Measurements from ENCODE around the gene DTNA.
"Not testable (repeated sequence)": the region's sequence is repeated elsewhere in the genome, so short reads cannot be mapped to it uniquely, and the experiment has no call there.

The DTNA gene

DNA sequence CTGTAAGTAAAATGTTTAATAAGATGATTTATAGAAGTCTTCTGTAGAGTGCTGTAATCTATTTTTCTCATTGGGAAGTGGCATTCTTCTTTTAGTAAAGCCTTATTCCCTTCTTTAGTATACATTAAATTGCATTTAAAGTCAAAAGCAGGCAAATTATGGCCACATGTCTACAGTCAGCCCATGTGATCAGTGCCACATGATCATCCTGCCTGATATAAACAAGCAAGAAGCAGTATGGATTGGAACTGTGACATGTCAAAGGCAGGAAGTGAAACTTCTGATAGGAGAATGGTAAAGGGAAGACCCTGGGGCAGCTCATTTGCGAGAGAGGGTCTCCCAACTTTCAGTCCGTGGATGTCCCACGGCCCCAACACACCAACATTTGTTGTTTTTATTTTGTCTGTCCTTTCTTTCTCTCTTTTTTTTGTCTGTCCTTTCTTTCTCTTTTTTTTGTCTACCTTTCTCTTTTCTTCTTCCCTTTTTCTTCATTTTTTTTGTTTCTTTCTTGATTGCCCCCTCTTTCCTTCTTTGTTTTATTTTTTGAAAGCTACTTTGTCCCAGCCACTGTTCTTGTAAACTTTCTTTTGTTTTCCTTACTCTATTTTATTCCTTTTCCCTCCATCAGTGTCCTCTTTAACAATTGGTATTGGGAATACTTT is 154.9 kb downstream of the DTNA start:
- DNase-seq: no peak

DNA sequence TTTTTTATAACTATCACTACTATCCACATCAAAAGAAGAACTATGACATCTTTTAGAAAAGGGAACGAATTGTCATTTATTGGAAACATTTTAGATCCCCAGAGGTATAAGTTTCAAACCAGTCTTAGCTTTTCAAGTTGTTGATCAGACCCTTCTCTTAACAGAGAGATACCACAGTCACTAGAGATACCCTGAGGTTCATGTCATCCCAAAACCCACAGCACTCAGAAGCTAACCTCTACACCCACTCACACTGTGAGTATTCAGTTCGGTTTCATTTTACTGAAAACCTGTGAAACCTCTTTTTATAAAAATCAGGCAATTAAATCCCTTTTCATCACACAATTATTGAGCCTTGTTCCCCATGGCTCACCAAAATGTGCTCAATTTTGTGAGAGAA is 156.2 kb downstream of the DTNA start:
- no peak for DNase-seq

DNA sequence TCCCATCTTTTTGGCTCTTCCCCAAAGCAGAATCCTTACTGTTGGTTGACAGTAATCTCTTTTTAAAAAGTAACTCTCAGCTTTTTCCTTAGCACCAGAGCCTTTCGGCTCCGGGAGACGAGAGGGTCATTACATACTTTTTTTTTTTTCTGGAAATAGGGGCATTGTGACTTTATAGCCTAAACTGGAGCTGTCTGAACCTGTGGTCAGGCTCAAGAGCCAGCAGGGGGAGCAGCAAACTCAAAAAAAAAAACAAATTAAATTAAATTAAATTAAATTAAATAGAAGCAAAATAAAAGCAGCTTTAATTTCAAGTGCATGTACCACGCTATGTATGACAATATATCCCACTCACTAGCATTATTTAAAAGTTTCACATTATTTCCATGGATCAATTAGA is 156.6 kb downstream of the DTNA start:
- no peak for DNase-seq

DNA sequence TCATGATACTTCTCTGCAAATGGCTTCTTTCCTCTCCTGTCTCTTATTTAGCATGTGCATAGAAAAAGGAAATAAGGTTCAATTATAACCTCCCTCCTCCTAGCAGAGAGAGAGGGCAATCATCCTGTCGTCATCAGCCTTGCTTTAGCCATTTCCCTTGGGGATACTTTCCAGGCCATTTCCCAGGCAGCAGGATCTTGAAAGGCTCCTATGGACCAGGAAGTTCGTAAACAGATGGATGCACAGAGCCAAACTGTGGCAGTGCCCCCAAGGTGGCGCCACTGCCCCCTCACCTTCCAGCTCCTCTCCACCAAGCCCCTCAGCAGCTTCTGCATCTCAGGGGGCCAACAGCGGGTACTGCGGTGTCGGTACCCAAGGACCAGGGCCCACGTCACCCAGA is 157.4 kb downstream of the DTNA start:
- DNase-seq: no peak

DNA sequence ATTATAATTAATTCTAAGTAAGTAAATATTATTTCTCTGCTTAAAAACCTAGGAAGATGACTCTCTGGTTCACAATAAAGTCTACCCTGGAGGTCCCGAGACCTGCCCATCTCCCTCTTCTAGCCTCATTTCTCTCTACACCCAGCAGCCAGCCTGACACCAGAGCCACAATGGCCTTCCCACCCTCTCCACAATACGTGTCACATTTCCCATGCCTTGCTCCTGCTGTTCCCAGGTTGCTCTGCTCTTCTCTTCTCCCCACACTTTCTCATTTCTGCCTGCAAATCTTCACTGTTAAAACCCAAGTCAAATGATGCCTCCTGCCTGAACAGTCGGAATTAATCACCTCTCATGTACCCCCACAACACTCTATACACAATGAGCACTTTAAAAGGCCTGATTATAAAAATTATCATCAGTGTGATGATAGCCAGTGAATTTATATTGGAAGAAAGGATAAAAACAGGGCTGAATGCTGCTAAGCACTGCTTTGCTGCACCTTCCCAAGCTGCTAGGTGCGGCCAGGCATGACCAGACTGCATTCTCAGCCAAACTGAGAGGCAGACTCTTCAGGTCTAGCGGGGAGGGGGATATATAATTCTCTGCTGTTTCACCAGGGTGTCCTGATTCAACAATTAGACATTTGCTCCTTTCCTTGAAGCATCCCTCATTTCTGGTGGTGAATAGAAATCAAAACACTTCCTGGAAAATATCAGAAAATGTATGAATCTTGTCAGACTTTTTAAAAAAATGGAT is 160.6 kb downstream of the DTNA start:
- no peak for DNase-seq

DNA sequence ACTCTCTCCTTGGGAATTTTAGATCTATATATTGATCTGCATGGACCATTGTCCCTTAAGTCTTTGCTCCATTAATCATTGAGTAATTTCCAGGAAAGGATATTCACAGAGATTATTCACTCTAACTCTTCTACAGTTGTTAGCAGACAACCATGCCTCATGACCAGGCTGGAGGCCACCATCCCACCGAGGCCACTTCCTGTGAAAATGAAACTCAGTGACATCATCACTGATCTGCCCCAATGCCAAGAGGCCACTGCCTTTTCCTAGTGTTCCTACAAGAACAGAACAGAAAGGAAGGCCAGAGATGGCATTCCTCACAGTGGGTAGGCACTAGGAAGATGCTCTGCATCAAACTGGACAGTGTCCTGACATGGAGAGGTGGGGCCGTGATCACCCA is 161.3 kb downstream of the DTNA start:
- no peak for DNase-seq

DNA sequence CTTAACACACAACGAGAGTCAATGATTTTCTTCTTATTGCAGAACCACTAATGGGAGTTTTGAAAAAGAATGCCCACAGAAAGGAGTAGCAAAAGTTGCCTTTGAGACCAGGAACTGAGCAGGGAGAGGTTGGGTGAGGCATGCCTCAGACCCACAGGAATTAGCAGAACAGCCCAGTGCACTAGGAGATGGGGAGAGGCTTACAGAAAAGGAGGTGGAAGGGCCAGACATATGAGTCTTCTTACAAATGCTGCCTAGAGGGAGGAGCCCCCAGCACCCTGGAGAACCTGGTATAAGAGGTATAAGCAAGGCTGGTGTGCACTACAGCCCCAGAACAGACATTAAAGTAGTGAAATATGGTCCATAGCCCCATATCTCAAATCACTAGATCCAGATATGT is 162.0 kb downstream of the DTNA start:
- DNase-seq: no peak

DNA sequence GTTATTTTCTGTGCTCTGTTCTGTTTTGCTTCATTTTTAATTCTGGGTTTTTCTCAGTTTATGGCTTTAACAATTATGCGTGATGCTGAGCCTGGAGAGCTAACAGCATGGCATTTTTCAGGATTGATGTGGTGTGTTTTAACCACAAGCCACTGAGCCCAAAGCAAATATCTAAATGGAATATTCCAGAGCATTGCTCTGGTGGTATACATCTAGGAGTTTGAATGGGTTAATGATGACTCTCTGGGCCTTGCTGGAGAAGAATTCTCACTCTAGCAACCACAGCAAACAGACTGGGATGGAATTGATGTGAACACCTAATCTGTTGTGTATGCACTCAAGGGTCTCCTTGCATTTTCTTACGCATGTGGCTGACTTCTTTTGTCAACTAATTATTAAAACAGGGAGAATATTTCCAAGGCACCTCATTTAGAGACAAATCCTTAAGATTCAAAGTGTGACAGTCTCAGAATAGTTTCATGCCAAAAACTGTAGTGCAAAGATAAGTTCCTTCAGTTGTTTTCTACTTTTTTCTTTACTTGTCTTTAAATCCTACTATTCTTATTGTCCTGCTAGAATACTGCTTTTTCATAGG is 164.0 kb downstream of the DTNA start:
- DNase-seq: no peak

DNA sequence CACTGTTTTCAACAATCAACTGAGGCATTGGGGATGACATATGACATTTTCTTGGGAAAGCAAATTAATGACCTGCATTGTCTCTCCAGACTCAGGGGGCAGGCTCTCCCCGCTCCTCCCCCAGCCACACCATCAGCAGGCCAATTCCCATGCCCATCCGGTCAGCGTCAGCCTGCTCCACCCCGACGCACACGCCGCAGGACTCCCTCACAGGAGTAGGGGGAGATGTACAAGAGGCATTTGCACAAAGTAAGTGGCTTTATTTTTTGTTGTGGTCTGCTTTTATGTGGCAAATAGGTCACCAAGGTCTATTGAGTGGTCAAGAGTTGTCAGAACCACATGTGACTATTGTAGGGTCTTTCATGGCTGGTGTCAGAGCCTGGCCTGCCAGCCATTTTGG is 165.1 kb downstream of the DTNA start:
- no peak for DNase-seq

DNA sequence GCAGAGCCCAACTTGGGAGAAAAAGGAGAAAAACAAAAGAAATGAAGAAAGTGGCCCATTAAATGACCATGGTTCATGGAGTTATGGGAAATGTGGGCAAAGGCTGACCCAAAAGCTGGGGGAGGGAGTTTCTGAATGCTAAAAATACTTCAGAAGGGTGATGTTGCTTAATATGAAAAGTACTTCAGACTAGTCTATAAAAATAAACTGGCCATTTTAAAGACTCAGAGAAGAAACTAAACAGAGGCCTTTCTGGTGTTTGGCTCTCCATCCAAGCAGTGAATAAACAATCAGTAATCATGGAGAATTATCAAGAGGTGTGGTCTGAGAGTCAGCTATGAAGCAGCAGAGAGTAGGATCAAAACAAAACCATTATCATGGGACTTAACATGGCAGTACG is 170.3 kb downstream of the DTNA start:
- DNase-seq: no peak

DNA sequence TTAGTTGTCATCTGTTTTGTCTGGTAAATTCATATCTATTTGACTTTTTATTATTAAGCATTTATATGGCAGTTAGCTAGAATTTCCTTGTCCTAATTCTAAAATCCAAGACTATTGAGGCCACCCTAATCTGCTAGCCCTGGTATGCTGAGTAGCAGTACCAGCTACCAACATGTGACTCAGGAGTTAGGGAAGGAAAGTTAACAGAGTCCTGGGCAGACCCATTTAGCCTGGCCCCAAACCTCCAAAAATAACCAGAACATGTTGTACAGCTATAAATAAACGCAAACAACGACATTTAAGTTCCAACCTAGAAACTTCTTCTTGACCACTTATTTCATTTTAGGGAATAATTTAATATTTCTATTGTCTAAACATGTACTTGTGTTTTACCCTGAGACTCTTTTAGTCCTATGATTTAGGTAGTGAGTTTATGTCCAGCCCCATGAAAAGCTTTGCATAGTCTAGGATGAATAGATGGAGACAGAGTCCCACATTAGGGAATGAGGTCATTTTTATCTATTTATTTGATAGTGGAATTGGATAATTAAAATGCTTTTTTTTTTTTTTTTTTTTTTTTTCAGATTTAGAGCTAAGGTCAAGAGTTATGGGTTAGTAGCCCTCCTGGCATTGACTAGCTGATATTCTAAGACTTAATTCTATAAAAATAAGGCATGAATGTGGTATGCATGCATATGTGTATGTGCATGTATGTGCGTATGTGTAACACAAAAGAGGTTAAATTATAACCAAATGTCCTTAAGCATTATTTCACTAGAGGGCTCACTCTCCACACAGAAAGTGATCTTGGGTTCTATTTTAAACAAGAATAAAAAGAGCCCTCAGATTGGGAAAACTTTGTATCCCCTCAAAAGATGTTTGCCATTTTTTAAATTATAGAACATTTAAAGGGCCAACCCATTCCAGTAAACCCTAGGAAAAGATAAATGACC is 171.1 kb downstream of the DTNA start:
- DNase-seq: no peak

DNA sequence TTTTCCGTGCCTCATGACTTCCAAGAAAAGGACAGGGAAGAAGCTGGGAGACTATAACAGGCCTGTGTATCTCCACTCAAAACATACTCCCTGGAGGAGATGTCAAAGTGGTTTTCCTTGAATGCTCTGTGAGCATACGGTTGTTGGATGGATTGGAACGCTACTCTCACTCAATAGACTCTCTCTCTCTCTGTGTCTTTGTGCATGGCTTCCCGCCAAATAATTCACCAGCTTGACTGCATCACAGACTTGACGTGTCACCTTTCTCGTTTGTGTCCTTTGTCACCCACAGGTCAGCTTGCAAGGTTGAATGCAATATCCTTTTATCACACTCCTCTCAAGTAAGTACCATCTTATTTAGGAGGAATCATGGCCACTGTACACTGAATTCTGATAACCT is 174.3 kb downstream of the DTNA start:
- DNase-seq: no peak

DNA sequence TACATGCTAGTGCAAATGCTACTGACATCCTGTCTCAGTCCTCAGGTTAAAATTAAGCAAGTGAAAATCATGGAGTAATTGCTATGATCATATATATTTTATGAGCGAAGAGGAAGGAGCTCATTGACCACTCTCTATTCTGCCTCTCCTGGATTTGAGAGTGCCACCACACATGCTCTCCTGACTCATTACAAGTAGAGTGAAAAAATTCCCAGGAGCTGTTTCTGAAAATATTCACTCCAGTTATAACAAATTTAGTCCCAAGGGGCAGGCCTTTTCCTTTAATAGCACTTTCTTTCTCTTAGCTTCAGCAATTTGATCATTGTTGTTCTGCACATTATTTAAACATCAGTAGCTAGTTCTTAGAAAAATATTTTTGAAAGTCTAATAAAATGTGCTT is 176.1 kb downstream of the DTNA start:
- DNase-seq: no peak

DNA sequence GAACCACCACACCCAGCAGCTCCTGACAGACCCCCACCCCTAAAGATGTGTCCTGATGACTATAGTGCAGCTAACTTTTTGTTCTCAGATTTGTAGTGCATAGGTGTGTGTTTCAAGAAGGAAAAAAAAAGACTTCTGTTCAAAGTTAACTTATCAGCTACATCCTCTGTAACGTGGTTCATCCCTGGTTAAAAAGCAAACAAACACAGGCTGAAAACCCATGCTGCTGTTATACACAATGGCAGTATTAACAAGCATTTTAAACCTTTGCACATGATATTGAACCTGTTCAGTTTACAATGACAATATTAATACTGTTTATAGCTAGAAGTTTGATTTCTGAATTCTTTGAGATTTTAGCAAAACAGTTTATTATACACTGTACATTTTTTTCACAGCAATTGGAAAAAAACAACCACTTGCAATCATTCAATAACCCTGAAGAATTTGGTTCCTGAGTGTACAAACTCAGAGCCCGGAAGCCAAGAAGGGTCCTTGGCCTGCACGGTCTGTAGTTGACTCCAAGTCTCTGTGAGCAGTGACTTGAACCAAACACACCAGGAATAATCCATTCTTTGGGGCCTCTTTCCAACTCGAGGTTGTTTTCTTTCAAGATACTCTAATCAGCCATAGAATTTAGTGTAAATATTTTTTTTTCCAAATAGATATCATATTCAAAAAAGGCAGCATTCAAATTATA is 177.9 kb downstream of the DTNA start:
- DNase-seq: no peak

DNA sequence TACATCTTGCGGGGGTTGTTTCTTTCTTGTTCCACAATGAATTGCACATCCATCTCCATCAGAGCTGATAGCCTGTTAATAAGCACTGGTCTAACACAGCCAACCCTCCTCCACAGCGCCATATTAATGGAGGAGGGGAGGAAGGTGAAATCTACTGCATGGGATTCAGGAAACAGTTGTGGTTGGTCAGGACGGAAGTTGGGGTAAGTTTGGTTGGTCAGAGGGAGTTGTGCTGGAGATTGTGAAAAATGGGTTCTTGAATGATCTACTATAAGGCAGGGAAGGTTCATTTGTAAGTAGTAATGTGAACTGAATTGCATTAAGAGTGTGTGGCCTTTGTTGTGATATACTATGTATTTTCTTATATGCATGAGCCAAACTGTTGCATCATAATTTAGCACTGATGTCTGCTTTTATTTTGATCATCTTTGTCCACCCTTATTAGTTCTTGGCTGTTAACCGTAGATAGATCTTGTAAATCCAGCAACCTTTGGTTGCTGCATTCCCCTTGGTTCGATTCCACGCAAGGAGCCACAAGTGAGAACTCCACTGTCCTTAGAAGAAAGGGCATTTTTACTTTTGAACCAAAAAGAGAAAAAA is 180.5 kb downstream of the DTNA start:
- no peak for DNase-seq

DNA sequence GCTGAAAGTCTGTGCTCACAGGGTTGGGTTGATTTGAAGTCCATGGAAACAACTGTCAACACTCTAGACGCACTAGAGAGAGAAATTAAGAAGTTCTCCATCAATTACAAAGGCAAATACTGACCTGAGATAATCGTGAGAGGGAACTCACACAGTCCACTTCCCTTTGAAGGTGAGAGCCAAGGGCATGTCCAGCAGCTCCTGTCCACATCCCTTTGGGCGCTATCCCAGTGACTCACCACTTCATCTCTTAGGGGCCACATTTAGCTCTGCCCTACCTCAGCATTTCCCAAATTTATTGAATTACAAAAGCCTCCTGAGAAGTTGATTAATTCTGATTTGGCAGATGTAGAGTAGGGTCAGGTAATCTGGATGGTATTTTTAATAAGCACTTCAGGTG is 182.3 kb downstream of the DTNA start:
- no peak for DNase-seq

DNA sequence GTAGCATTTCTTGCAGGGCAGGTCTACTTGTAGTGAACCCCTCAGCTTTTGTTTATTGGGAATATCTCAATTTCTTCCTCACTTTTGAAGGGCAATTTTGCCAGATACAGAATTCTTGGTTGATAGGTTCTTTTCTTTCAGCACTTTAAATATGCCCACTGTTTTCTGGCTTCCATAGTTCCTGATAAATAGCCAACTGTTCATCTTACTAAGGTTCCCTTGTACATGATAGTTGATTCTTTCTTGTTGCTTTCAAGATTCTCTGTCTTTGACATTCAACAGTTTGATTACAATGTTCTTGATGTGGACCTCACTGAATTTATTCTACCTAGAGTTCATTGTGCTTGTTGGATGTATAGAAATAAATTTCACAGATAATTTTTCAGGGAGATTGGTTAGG is 183.1 kb downstream of the DTNA start:
- DNase-seq: no peak

DNA sequence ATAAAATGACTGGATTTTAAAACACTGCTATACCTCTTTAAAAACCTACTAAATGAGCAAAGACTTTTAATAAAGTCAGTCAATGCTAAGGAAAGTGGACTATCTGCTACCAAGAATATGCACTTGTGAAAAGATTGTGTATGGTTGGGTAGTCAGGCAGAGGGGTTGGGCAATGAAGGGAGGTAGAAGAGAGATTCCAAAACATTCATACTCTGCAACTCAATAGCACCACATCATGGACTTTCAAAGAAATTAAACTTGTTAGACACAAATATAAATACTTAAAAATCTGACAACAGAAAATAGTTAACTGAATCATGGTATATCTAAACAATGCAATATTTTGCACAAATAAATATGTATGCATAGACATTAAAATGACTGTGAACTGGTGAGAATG is 191.2 kb downstream of the DTNA start:
- DNase-seq: no peak

DNA sequence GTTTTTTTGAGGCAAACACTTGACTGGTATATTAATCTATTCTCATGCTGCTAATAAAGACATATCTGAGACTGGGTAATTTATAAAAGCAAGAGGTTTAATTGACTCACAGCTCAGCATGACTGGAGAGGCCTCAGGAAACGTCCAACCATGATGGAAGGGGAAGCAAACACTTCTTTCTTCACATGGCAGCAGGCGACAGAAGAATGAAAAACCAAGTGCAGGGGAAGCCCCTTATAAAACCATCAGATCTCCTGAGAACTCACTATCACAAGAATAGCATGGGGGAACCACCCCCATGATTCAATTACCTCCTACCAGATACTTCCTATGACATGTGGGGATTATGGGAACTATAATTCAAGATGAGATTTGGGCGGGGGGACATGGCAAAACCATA is 194.9 kb downstream of the DTNA start:
- DNase-seq: no peak

DNA sequence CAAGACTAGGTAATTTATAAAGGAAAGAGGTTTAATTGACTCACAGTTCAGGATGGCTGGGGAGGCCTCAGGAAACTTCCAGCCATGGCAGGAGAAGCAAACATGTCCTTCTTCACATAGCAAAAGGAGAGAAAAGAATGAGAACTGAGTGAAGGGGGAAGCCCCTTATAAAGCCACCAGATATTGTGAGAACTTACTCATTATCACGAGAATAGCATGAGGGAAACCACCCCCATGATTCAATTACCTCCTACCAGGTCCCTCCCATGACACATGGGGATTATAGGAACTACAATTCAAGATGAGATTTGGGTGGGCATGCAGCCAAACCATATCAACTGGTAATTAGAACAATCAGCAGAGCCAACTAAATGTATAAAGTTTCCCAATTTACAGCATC is 196.9 kb downstream of the DTNA start:
- not testable (repeated sequence) for DNase-seq

DNA sequence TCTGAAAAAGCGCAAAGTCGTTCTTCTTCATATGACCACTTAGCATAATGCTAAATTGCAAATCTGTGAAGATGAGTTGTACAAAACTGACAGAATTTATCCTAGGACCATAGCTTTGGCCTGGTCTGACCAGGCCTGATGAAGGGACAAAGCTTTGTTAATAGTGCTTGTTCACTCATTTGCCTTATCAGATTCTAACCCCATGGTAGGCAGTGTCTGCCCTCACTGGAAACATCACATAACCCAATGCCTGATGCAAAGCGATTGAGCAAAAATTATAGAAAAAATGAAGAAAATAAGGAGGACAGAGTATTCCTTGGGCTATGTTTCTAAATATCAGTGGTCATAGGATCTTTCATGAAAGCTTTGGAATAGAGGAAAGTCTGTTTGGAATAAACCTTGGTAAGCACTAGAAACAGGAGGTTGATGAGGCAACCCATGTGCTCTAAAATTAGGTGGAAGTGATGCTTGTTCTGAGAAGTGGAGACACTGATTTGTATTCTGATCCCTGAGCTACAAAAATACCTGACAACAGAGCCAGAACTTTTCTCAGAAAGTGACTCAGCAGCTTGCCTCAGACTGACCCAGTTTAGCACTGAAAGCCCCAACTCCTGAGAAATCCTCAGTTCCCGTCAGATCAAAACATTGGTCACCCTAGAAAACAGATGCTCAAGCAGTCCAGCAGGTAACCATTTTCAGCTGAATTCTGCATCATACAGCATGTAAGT is 199.7 kb downstream of the DTNA start:
- DNase-seq: no peak

DNA sequence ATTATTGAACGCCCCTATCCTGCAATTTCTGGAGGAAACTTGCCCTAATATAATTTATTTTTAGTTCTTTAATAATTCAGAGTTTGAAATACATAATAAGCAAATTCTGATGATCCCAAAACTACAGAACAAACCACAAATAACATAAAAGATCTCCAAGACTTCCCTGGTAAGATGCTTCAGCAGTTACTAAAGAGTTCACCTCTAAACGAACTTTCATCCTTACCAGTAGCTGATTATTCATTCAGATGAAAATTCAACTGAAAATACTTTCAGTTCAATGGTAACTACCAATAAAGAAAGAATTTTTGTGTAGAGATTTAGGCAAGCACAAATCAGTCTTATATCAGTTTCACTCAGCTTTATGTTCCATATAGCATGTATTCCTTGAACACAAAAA is 201.0 kb downstream of the DTNA start:
- no peak for DNase-seq
